HCT116 (cell line): ENCODE data around the gene MTFR2. TPM values are rescaled to one million over a fixed set of nuclear protein-coding genes. Genes with fewer than 3 reads are reported as not detected.

Source experiments
- ATAC-seq: fragments of 200-7000 bp; cut with Tn5 transposase; 2 replicates; pipeline ENCODE4 v1.9.1; 2020; ENCODE audit warnings: mild to moderate bottlenecking, moderate library complexity
- BruUV-seq: library from RNA; stranded (reverse); fragments of 400-500 nt; replicated peaks from 2 replicates; lab custom pipeline; 2021; lab: Mats Ljungman, UMichigan
- CTCF ChIA-PET: fragments of 300-600 bp; sonication (Branson Sonifier 250); formaldehyde crosslinking; loops from one replicate; lab custom pipeline; 2021; ENCODE audit warnings: antibody characterized with exemption; lab: Charles Lee
- POLR2A ChIA-PET: fragments of 300-600, 350-600 bp; sonication (Branson Sonifier 250); formaldehyde crosslinking; loops from one replicate; lab custom pipeline; 2021; ENCODE audit warnings: antibody characterized with exemption; lab: Charles Lee
- RAD21 ChIA-PET, 2 experiments: fragments of 300-600 bp; sonication (Branson Sonifier 250); formaldehyde crosslinking; loops; one replicate each; lab custom pipeline; 2023; ENCODE audit warnings: low total read pairs in 2 of 2; ENCODE audit not compliant: uncharacterized antibody in 2 of 2, unreplicated experiment in 2 of 2, low non-redundant PET in 1 of 2; lab: Charles Lee
- DNase-seq: peaks from one replicate; pipeline ENCODE4 v3.0.0-alpha.2; 2010; ENCODE audit warnings: low read depth, low spot score
- H2AFZ ChIP-seq: fragments of 200-600 bp; shearing (Covaris generic), sonication (generic); 2 replicates; pipeline ENCODE4 v1.6.1; 2017; ENCODE audit warnings: low read depth, mixed run types, mixed read lengths, antibody characterized with exemption, low read length; ENCODE audit not compliant: poor library complexity, severe bottlenecking
- H3K27ac ChIP-seq: 2 replicates; pipeline ENCODE4 v1.5.1; 2012; ENCODE audit warnings: low read depth, low read length
- H3K27me3 ChIP-seq: fragments of 200-600 bp; sonication (generic); 2 replicates; pipeline ENCODE4 v1.6.1; 2016; ENCODE audit warnings: mixed run types, low read length, mixed read lengths; ENCODE audit not compliant: insufficient read depth
- H3K36me3 ChIP-seq, 2 experiments: fragments of 200-500 bp in 1 of 2; fragments of 200-600 bp in 1 of 2; sonication (Bioruptor generic) in 1 of 2; sonication (generic) in 1 of 2; 2 replicates each; pipeline versions ENCODE4 v1.5.1 to v1.6.1; 2014 to 2016; ENCODE audit warnings: low read length in 2 of 2, inconsistent platforms in 1 of 2, mixed read lengths in 1 of 2, mixed run types in 1 of 2; ENCODE audit not compliant: insufficient read depth in 2 of 2, control insufficient read depth in 1 of 2
- H3K4me1 ChIP-seq, 2 experiments: fragments of 200-600 bp in 1 of 2; sonication (generic) in 1 of 2; 2 replicates each; pipeline versions ENCODE4 v1.5.1 to v1.6.1; 2012 to 2017; ENCODE audit warnings: low read length in 2 of 2, inconsistent platforms in 1 of 2, mild to moderate bottlenecking in 1 of 2, mixed read lengths in 1 of 2, mixed run types in 1 of 2, moderate library complexity in 1 of 2; ENCODE audit not compliant: insufficient read depth in 2 of 2, control insufficient read depth in 1 of 2
- H3K4me2 ChIP-seq: fragments of 200-600 bp; sonication (generic); 2 replicates; pipeline ENCODE4 v1.6.1; 2017; ENCODE audit warnings: mixed run types, low read length, mixed read lengths
- H3K4me3 ChIP-seq, 2 experiments: fragments of 200-600 bp in 1 of 2; sonication (generic) in 1 of 2; replicated peaks in 1 of 2; 2 replicates each; pipeline ENCODE4 v1.5.1; 2011 to 2016; ENCODE audit warnings: low read length in 2 of 2, control low read depth in 1 of 2, low read depth in 1 of 2, mild to moderate bottlenecking in 1 of 2, mixed read lengths in 1 of 2, mixed run types in 1 of 2
- H3K79me2 ChIP-seq: fragments of 200-600 bp; sonication (generic); 2 replicates; pipeline ENCODE4 v1.6.1; 2017; ENCODE audit warnings: mild to moderate bottlenecking, mixed run types, low read length, moderate library complexity, mixed read lengths; ENCODE audit not compliant: insufficient read depth
- H3K9ac ChIP-seq: fragments of 200-600 bp; sonication (generic); 2 replicates; pipeline ENCODE4 v1.6.1; 2016; ENCODE audit warnings: low read length, mixed read lengths
- H3K9me2 ChIP-seq: fragments of 200-600 bp; sonication (generic), shearing (Covaris generic); 2 replicates; pipeline ENCODE4 v1.6.1; 2017; ENCODE audit warnings: mixed run types, mild to moderate bottlenecking, moderate library complexity; ENCODE audit not compliant: insufficient read depth
- H3K9me3 ChIP-seq, 2 experiments: fragments of 200-500 bp in 1 of 2; fragments of 200-600 bp in 1 of 2; sonication (Bioruptor generic) in 1 of 2; sonication (generic) in 1 of 2; 2 replicates each; pipeline ENCODE4 v1.6.1; 2014 to 2017; ENCODE audit warnings: low read length in 2 of 2, mixed read lengths in 2 of 2, inconsistent platforms in 1 of 2, low read depth in 1 of 2, mild to moderate bottlenecking in 1 of 2, mixed run types in 1 of 2, moderate library complexity in 1 of 2; ENCODE audit not compliant: control insufficient read depth in 1 of 2, insufficient read depth in 1 of 2
- H4K20me1 ChIP-seq: fragments of 200-600 bp; sonication (generic), shearing (Covaris generic); 2 replicates; pipeline ENCODE4 v1.6.1; 2017; ENCODE audit warnings: mixed run types, mild to moderate bottlenecking, moderate library complexity; ENCODE audit not compliant: insufficient read depth
- POLR2A ChIP-seq: IDR thresholded peaks from 2 replicates; pipeline ENCODE4 v1.7.0; 2011; ENCODE audit warnings: borderline replicate concordance; ENCODE audit not compliant: insufficient read depth, insufficient read length; ENCODE audit errors: extremely low read depth
- SIN3A ChIP-seq: IDR thresholded peaks from 2 replicates; pipeline ENCODE4 v1.6.1; 2012; ENCODE audit warnings: low read depth
- TCF7L2 ChIP-seq: IDR thresholded peaks from 2 replicates; pipeline ENCODE4 v1.7.0; 2011; ENCODE audit warnings: borderline replicate concordance, inconsistent platforms; ENCODE audit not compliant: insufficient read depth, insufficient read length; ENCODE audit errors: extremely low read depth
- YY1 ChIP-seq: IDR thresholded peaks from 2 replicates; pipeline ENCODE4 v1.6.1; 2011; ENCODE audit warnings: low read length, low read depth, moderate library complexity, mild to moderate bottlenecking; ENCODE audit not compliant: insufficient replicate concordance; ENCODE audit errors: extremely low read depth
- ZFX ChIP-seq: fragments of 450-650 bp; IDR thresholded peaks from 2 replicates; pipeline ENCODE4 v1.6.1; 2017
- intact Hi-C: fragments of 100-400 bp; cut with micrococcal nuclease; formaldehyde crosslinking; loops from 2 replicates; pipeline ENCODE4 v1.10.0; 2022
- total RNA-seq: library from RNA; stranded (reverse); gene quantifications from one replicate; pipeline ENCODE4 v1.2.1, GENCODE V29; 2021; ENCODE audit not compliant: unreplicated experiment
- TF ChIP-seq, protein P1 (sequence below): IDR thresholded peaks from 2 replicates; pipeline ENCODE4 v1.6.1; 2012; ENCODE audit warnings: low read depth
- TF ChIP-seq, protein P2 (sequence below), 3 experiments: fragments of 200-600 bp in 1 of 3; sonication (generic) in 1 of 3; IDR thresholded peaks in 2 of 3; conservative IDR thresholded peaks in 1 of 3; 2 replicates each; pipeline ENCODE4 v1.5.1; 2012 to 2017; ENCODE audit warnings: low read depth in 2 of 3, low read length in 2 of 3, antibody characterized with exemption in 1 of 3, borderline replicate concordance in 1 of 3, control low read depth in 1 of 3, mild to moderate bottlenecking in 1 of 3, mixed read lengths in 1 of 3, mixed run types in 1 of 3, moderate library complexity in 1 of 3; ENCODE audit not compliant: insufficient read depth in 1 of 3

The MTFR2 gene
- total RNA-seq, 1 experiment from 2014 or later = 13.2 TPM

GRCh38 chr6:136288566-136289326, 38.6 kb upstream of the MTFR2 start:
- no peaks in the 10 kb centered on the region for H3K9me2 ChIP-seq
- ChIA-PET CTCF (interaction anchor here (1.0 to 1.2 kb wide), 2 partner anchors 29 to 379 kb away, joined by 3 read pairs; no protein-coding TSS in a partner anchor), POLR2A (interaction anchor here (0.8 to 3.3 kb wide), 10 partner anchors 10 to 504 kb away, joined by 3 to 31 read pairs (median 4); partner anchors contain the start of genes MAP3K5 and MTFR2), RAD21 (no interaction called here)
- peaks cover 9 to 26% of the 10 kb centered on the region in 2 experiments for H3K4me1 ChIP-seq
- DNase-seq (peak; percentile 34), ATAC-seq (peak; percentile 27)
- intact Hi-C loops = loop anchor here (1.0 to 10.0 kb wide), 3 partner anchors 38 to 794 kb away; partner anchors contain the start of genes AHI1, MAP7 and MTFR2
- H3K9me3 ChIP-seq = no peaks in the 10 kb centered on the region
- no peaks in the 10 kb centered on the region for H3K27me3 ChIP-seq
- peaks cover 58% of the 10 kb centered on the region for H3K79me2 ChIP-seq
- BruUV-seq = no TSS peak
- peak overlapping the region; percentile 98 for H3K9ac ChIP-seq
- H2AFZ ChIP-seq = no peak overlapping the region
- TF ChIP-seq TCF7L2 = no peak
- TF ChIP-seq POLR2A = no peak
- TF ChIP-seq, protein P1, sequence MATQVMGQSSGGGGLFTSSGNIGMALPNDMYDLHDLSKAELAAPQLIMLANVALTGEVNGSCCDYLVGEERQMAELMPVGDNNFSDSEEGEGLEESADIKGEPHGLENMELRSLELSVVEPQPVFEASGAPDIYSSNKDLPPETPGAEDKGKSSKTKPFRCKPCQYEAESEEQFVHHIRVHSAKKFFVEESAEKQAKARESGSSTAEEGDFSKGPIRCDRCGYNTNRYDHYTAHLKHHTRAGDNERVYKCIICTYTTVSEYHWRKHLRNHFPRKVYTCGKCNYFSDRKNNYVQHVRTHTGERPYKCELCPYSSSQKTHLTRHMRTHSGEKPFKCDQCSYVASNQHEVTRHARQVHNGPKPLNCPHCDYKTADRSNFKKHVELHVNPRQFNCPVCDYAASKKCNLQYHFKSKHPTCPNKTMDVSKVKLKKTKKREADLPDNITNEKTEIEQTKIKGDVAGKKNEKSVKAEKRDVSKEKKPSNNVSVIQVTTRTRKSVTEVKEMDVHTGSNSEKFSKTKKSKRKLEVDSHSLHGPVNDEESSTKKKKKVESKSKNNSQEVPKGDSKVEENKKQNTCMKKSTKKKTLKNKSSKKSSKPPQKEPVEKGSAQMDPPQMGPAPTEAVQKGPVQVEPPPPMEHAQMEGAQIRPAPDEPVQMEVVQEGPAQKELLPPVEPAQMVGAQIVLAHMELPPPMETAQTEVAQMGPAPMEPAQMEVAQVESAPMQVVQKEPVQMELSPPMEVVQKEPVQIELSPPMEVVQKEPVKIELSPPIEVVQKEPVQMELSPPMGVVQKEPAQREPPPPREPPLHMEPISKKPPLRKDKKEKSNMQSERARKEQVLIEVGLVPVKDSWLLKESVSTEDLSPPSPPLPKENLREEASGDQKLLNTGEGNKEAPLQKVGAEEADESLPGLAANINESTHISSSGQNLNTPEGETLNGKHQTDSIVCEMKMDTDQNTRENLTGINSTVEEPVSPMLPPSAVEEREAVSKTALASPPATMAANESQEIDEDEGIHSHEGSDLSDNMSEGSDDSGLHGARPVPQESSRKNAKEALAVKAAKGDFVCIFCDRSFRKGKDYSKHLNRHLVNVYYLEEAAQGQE = no peak
- TF ChIP-seq, protein P2, sequence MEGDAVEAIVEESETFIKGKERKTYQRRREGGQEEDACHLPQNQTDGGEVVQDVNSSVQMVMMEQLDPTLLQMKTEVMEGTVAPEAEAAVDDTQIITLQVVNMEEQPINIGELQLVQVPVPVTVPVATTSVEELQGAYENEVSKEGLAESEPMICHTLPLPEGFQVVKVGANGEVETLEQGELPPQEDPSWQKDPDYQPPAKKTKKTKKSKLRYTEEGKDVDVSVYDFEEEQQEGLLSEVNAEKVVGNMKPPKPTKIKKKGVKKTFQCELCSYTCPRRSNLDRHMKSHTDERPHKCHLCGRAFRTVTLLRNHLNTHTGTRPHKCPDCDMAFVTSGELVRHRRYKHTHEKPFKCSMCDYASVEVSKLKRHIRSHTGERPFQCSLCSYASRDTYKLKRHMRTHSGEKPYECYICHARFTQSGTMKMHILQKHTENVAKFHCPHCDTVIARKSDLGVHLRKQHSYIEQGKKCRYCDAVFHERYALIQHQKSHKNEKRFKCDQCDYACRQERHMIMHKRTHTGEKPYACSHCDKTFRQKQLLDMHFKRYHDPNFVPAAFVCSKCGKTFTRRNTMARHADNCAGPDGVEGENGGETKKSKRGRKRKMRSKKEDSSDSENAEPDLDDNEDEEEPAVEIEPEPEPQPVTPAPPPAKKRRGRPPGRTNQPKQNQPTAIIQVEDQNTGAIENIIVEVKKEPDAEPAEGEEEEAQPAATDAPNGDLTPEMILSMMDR (IDR thresholded peaks at IDR 0.05 in 2 of 3, conservative IDR thresholded peaks at IDR 0.05 in 1 of 3; ENCODE audit: borderline replicate concordance in 1 of 3, insufficient read depth in 1 of 3, low read depth in 2 of 3, low read length in 2 of 3) = 0 out of 6 replicates have a peak, but pooled peaks of 2 of the 3 experiments have one; percentile 23 to 28
- no peak for TF ChIP-seq YY1
- no peak for TF ChIP-seq ZFX
- no peak for TF ChIP-seq SIN3A
- H4K20me1 ChIP-seq = peaks cover 43% of the 10 kb centered on the region
- H3K27ac ChIP-seq = peak overlapping the region; percentile 98
- H3K4me2 ChIP-seq = peak overlapping the region; percentile 82
- H3K4me3 ChIP-seq = peak overlapping the region; percentile 81 to 99
- peaks cover 0 to 9% of the 10 kb centered on the region in 2 experiments; a peak in 1 of 4 replicates for H3K36me3 ChIP-seq
